AG04449 (cell line): Measurements from ENCODE around the gene PRM3.

Experiments
- CTCF ChIA-PET: fragments of 350-600 bp; formaldehyde crosslinking; extraction: SDS; loops from one replicate; lab custom pipeline; 2021; ENCODE audit warnings: antibody characterized with exemption; lab: Yijun Ruan, JAX
- POLR2A ChIA-PET: fragments of 400-600, 350-600 bp; formaldehyde crosslinking; extraction: SDS; loops from one replicate; lab custom pipeline; 2020; ENCODE audit warnings: antibody characterized with exemption, inconsistent platforms; lab: Yijun Ruan, JAX
- DNase-seq: peaks from one replicate; pipeline ENCODE4 v3.0.0-alpha.2; 2010; ENCODE audit warnings: low read depth, low spot score
- H3K4me3 ChIP-seq: 2 replicates; pipeline ENCODE4 v1.5.1; 2011; ENCODE audit warnings: low read depth, mild to moderate bottlenecking, control low read depth, low read length
- CTCF ChIP-seq: IDR thresholded peaks from one replicate; pipeline ENCODE4 v1.5.1; 2011; ENCODE audit warnings: mild to moderate bottlenecking, moderate library complexity, low read length, control low read depth, inconsistent platforms; ENCODE audit not compliant: insufficient read depth; ENCODE audit errors: missing control alignments

Gene PRM3

GRCh38 chr16:11225677-11226549 lies 47.5 kb downstream of the PRM3 start:
- ChIA-PET POLR2A (no interaction called here), CTCF (no interaction called here)
- no peak for TF ChIP-seq CTCF
- H3K4me3 ChIP-seq = no peak overlapping the region
- DNase-seq = no peak

GRCh38 chr16:11224894-11225676 lies 48.3 kb downstream of the PRM3 start:
- TF ChIP-seq CTCF = no peak
- no peak for DNase-seq
- ChIA-PET CTCF (interaction anchor here (0.7 kb wide), 1 partner anchor 13 kb away, joined by 3 read pairs; no protein-coding TSS in a partner anchor), POLR2A (no interaction called here)
- H3K4me3 ChIP-seq = no peak overlapping the region

GRCh38 chr16:11224096-11224893 lies 49.1 kb downstream of the PRM3 start:
- DNase-seq = no peak
- H3K4me3 ChIP-seq = no peak overlapping the region
- CTCF ChIA-PET = interaction anchor here (0.7 kb wide), 1 partner anchor 12 kb away, joined by 3 read pairs; no protein-coding TSS in a partner anchor
- TF ChIP-seq CTCF = no peak
- POLR2A ChIA-PET = no interaction called here
